B cell (primary cell): Measurements from ENCODE around the gene BCOR.

Source experiments
- EZH2 ChIP-seq: IDR thresholded peaks from 2 replicates; pipeline ENCODE4 v1.6.1; 2012; ENCODE audit warnings: borderline replicate concordance, low read depth, mild to moderate bottlenecking, moderate library complexity, low read length; ENCODE audit not compliant: insufficient read depth, poor library complexity, severe bottlenecking
- TF ChIP-seq, protein P1 (sequence below): fragments of 200-600 bp; IDR thresholded peaks from one replicate; pipeline ENCODE4 v1.8.0; 2022; ENCODE audit warnings: antibody characterized with exemption, mild to moderate bottlenecking

DNA sequence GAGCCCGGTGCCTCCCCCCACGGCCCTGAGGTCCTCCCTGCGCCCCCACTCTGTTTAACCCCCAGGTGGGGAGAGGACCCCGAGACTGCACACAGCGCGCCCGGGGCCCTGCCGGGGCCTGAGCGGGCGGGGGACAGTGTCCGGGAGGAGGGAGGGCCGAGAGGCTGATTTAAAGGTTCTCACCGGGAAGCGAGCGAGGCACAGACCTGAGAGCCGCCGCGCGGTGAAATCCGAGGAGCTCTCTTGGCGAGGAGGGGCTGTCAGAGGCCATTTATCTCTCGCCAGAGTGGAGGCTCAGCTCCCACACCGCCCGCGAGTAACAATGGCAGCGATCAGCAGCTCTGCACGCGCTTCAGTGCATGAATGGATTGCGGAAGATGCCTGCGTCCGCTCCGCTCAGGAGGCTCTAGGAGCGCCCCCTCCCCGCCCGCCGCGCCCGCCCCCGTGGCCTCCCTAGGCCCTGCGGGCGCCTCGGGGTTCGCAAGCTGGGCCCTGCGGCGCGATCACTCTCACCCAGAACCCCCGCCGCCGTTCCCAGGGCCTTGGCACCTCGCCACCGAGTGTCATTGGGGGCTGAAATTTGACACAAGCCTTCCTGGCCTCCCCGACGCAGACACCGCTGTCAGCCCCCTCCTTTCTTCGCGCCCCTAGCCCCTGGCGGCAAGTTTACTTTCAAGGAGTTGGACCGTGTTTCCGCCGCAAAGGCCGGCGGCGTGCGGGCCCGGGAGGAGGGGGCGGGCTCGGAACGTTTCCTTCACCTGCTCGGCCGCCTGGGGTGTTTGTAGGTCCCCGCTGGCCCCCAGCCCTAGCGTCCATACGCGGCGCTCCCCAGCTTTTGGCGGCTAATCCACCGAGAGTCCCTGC lies 48.7 kb upstream of the BCOR start:
- TF ChIP-seq, protein P1, sequence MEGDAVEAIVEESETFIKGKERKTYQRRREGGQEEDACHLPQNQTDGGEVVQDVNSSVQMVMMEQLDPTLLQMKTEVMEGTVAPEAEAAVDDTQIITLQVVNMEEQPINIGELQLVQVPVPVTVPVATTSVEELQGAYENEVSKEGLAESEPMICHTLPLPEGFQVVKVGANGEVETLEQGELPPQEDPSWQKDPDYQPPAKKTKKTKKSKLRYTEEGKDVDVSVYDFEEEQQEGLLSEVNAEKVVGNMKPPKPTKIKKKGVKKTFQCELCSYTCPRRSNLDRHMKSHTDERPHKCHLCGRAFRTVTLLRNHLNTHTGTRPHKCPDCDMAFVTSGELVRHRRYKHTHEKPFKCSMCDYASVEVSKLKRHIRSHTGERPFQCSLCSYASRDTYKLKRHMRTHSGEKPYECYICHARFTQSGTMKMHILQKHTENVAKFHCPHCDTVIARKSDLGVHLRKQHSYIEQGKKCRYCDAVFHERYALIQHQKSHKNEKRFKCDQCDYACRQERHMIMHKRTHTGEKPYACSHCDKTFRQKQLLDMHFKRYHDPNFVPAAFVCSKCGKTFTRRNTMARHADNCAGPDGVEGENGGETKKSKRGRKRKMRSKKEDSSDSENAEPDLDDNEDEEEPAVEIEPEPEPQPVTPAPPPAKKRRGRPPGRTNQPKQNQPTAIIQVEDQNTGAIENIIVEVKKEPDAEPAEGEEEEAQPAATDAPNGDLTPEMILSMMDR: no peak
- TF ChIP-seq EZH2: no peak
